CD4-positive, alpha-beta memory T cell (primary cell): Measurements from ENCODE around the gene KCNQ1. TPM values are rescaled to one million over a fixed set of nuclear protein-coding genes. Genes with fewer than 3 reads are reported as not detected.
A peak's percentile ranks its signal among the peaks of the same experiment; 100 is the strongest.

ENCODE experiments used
- CTCF ChIA-PET: fragments of 350-600 bp; sonication (Branson Sonifier 250); formaldehyde crosslinking; loops from one replicate; lab custom pipeline; 2021; ENCODE audit warnings: inconsistent platforms; ENCODE audit not compliant: partially characterized antibody; lab: Charles Lee
- POLR2A ChIA-PET: fragments of 350-600 bp; sonication (Branson Sonifier 250); formaldehyde crosslinking; loops from one replicate; lab custom pipeline; 2021; ENCODE audit not compliant: partially characterized antibody; lab: Charles Lee
- DNase-seq, 5 donors: peaks; one replicate each; pipeline versions ENCODE4 v3.0.0 to v3.0.0-alpha.2; 2020 to 2022; ENCODE audit warnings: mixed read lengths in 1 of 5
- H3K27ac ChIP-seq: one replicate; pipeline ENCODE4 v1.7.0; 2013; ENCODE audit warnings: low read depth, low read length
- H3K27me3 ChIP-seq: 2 replicates; pipeline ENCODE4 v1.7.0; 2013; ENCODE audit warnings: mild to moderate bottlenecking, low read length, moderate library complexity; ENCODE audit not compliant: insufficient read depth
- H3K36me3 ChIP-seq: 2 replicates; pipeline ENCODE4 v1.7.0; 2013; ENCODE audit warnings: mild to moderate bottlenecking, low read length, moderate library complexity; ENCODE audit not compliant: insufficient read depth
- H3K4me1 ChIP-seq: 2 replicates; pipeline ENCODE4 v1.7.0; 2013; ENCODE audit warnings: mild to moderate bottlenecking, low read length, moderate library complexity; ENCODE audit not compliant: insufficient read depth
- H3K4me3 ChIP-seq, 2 donors: one replicate each; pipeline ENCODE4 v1.7.0; 2013; ENCODE audit warnings: low read length in 2 of 2, mild to moderate bottlenecking in 1 of 2
- H3K9me3 ChIP-seq, 2 donors: one replicate each; pipeline ENCODE4 v1.7.0; 2013; ENCODE audit warnings: low read length in 2 of 2, control low read depth in 1 of 2; ENCODE audit not compliant: control insufficient read depth in 1 of 2
- H3K27ac Mint-ChIP-seq, 7 donors: one replicate each; pipeline ENCODE4 v1.8.0; 2020 to 2021; ENCODE audit warnings: mixed read lengths in 7 of 7, mild to moderate bottlenecking in 6 of 7, inconsistent platforms in 3 of 7, moderate library complexity in 3 of 7
- H3K27me3 Mint-ChIP-seq, 2 donors: one replicate each; pipeline ENCODE4 v1.8.0; 2020 to 2021; ENCODE audit warnings: mixed read lengths in 2 of 2
- H3K36me3 Mint-ChIP-seq, 2 donors: one replicate each; pipeline ENCODE4 v1.8.0; 2020 to 2021; ENCODE audit warnings: mixed read lengths in 2 of 2, inconsistent platforms in 1 of 2, mild to moderate bottlenecking in 1 of 2
- H3K4me1 Mint-ChIP-seq, 4 donors: one replicate each; pipeline ENCODE4 v1.8.0; 2020 to 2021; ENCODE audit warnings: mixed read lengths in 4 of 4, mild to moderate bottlenecking in 1 of 4
- H3K4me3 Mint-ChIP-seq, 8 donors: one replicate each; pipeline ENCODE4 v1.8.0; 2020 to 2021; ENCODE audit warnings: mixed read lengths in 8 of 8, mild to moderate bottlenecking in 7 of 8, moderate library complexity in 6 of 8, inconsistent platforms in 3 of 8
- H3K9me3 Mint-ChIP-seq, 8 donors: one replicate each; pipeline ENCODE4 v1.8.0; 2020 to 2021; ENCODE audit warnings: mixed read lengths in 8 of 8, mild to moderate bottlenecking in 5 of 8, inconsistent platforms in 3 of 8, moderate library complexity in 1 of 8
- intact Hi-C: fragments of 100-400 bp; cut with micrococcal nuclease; formaldehyde crosslinking; loops from one replicate; pipeline ENCODE4 v1.15.1; 2023
- polyA plus RNA-seq, 2 donors: library from polyadenylated mRNA; unstranded; fragments of 300-500 nt; fragmentation: Illumina TruSeq; gene quantifications; one replicate each; pipeline ENCODE4 v1.2.3, GENCODE V29; 2021
- total RNA-seq, 2 experiments: library from RNA; stranded (reverse); gene quantifications; one replicate each; pipeline ENCODE4 v1.2.3, GENCODE V29; 2021

Gene KCNQ1
- total and polyA plus RNA-seq, 4 experiments from 2014 or later, result 5.4 to 21.7 (median 21.5) TPM

GRCh38 chr11:2532704-2533586, 88.1 kb downstream of the KCNQ1 start:
- intact Hi-C loops, result loop anchor here (1.0 to 5.0 kb wide), 7 partner anchors 91 to 684 kb away; partner anchors contain the start of gene TRPM5
- peak; percentile 82 to 88 (median 86) for DNase-seq
- no peaks in the 10 kb centered on the region for H3K27me3 Mint-ChIP-seq
- Histone ChIP-seq H3K4me1 (peaks cover 14% of the 10 kb centered on the region), H3K36me3 (no peaks in the 10 kb centered on the region), H3K9me3 (no peaks in the 10 kb centered on the region), H3K27me3 (no peaks in the 10 kb centered on the region), H3K4me3 (no peak overlapping the region), H3K27ac (no peak overlapping the region)
- peak overlapping the region; percentile 27 to 80 (median 72) for H3K4me3 Mint-ChIP-seq
- ChIA-PET POLR2A (interaction anchor here (1.1 to 3.0 kb wide), 7 partner anchors 87 to 559 kb away, joined by 3 to 17 read pairs (median 6); partner anchors contain the start of gene PHLDA2), CTCF (interaction anchor here (0.8 to 6.8 kb wide), 38 partner anchors 10 to 558 kb away, joined by 3 to 303 read pairs (median 4); partner anchors contain the start of genes CDKN1C, PHLDA2, TRPM5 and TSSC4)
- H3K4me1 Mint-ChIP-seq, result peaks cover 6 to 20% (median 14%) of the 10 kb centered on the region in 4 donors
- H3K27ac Mint-ChIP-seq, result peak overlapping the region in 2 of 7 donors; percentile 24 to 37
- peaks cover 0 to 2% of the 10 kb centered on the region in 2 donors for H3K36me3 Mint-ChIP-seq
- peaks cover 0 to 1% (median 0%) of the 10 kb centered on the region in 8 donors for H3K9me3 Mint-ChIP-seq

- POLR2A ChIA-PET, result interaction anchor here (1.1 to 3.0 kb wide), 5 partner anchors 351 to 558 kb away, joined by 3 to 17 read pairs (median 6); partner anchors contain the start of gene PHLDA2
- no peak for DNase-seq
- Mint-ChIP-seq H3K36me3 (peaks cover 0 to 2% of the 10 kb centered on the region in 2 donors), H3K4me3 (no peak overlapping the region), H3K4me1 (peaks cover 4 to 18% (median 11%) of the 10 kb centered on the region in 4 donors), H3K27me3 (no peaks in the 10 kb centered on the region), H3K27ac (no peak overlapping the region), H3K9me3 (peaks cover 0 to 1% (median 0%) of the 10 kb centered on the region in 8 donors)
- no peak overlapping the region for H3K4me3 ChIP-seq
- no peaks in the 10 kb centered on the region for H3K36me3 ChIP-seq
- peaks cover 14% of the 10 kb centered on the region for H3K4me1 ChIP-seq
- intact Hi-C loops, result loop anchor here (1.0 to 5.0 kb wide), 5 partner anchors 91 to 683 kb away; partner anchors contain the start of gene TRPM5
- H3K27ac ChIP-seq, result no peak overlapping the region
- CTCF ChIA-PET, result interaction anchor here (0.8 to 6.8 kb wide), 26 partner anchors 10 to 557 kb away, joined by 3 to 303 read pairs (median 6); partner anchors contain the start of genes CDKN1C, PHLDA2, TRPM5 and TSSC4
- no peaks in the 10 kb centered on the region for H3K27me3 ChIP-seq
- no peaks in the 10 kb centered on the region for H3K9me3 ChIP-seq
Observed at GRCh38 chr11:2533587-2534133, 88.9 kb downstream of the KCNQ1 start.

- Mint-ChIP-seq H3K9me3 (peaks cover 0 to 1% (median 0%) of the 10 kb centered on the region in 8 donors), H3K27ac (no peak overlapping the region), H3K36me3 (peaks cover 0 to 2% of the 10 kb centered on the region in 2 donors), H3K27me3 (no peaks in the 10 kb centered on the region), H3K4me3 (no peak overlapping the region), H3K4me1 (peaks cover 4 to 18% (median 11%) of the 10 kb centered on the region in 4 donors)
- peaks cover 14% of the 10 kb centered on the region for H3K4me1 ChIP-seq
- POLR2A ChIA-PET, result interaction anchor here (1.1 to 3.0 kb wide), 5 partner anchors 354 to 557 kb away, joined by 3 to 17 read pairs (median 6); partner anchors contain the start of gene PHLDA2
- CTCF ChIA-PET, result interaction anchor here (1.1 to 6.8 kb wide), 15 partner anchors 9 to 556 kb away, joined by 3 to 303 read pairs (median 7); partner anchors contain the start of genes CDKN1C and PHLDA2
- H3K9me3 ChIP-seq, result no peaks in the 10 kb centered on the region
- H3K4me3 ChIP-seq, result no peak overlapping the region
- H3K27me3 ChIP-seq, result no peaks in the 10 kb centered on the region
- H3K36me3 ChIP-seq, result no peaks in the 10 kb centered on the region
- intact Hi-C loops, result loop anchor here (5.0 kb wide), 2 partner anchors 92 to 337 kb away; partner anchors contain the start of gene TRPM5
- no peak for DNase-seq
- no peak overlapping the region for H3K27ac ChIP-seq
Observed at GRCh38 chr11:2534134-2534956, 89.5 kb downstream of the KCNQ1 start.

GRCh38 chr11:2534957-2535672, 90.3 kb downstream of the KCNQ1 start:
- H3K4me1 ChIP-seq, result peaks cover 14% of the 10 kb centered on the region
- Mint-ChIP-seq H3K36me3 (peaks cover 0 to 2% of the 10 kb centered on the region in 2 donors), H3K27ac (no peak overlapping the region), H3K4me1 (peaks cover 4 to 18% (median 11%) of the 10 kb centered on the region in 4 donors), H3K9me3 (peaks cover 0 to 1% (median 0%) of the 10 kb centered on the region in 8 donors), H3K27me3 (no peaks in the 10 kb centered on the region), H3K4me3 (no peak overlapping the region)
- H3K9me3 ChIP-seq, result no peaks in the 10 kb centered on the region
- intact Hi-C loops, result loop anchor here (5.0 kb wide), 2 partner anchors 93 to 338 kb away; partner anchors contain the start of gene TRPM5
- no peaks in the 10 kb centered on the region for H3K27me3 ChIP-seq
- POLR2A ChIA-PET, result interaction anchor here (1.1 kb wide), 1 partner anchor 357 kb away, joined by 3 read pairs; no protein-coding TSS in a partner anchor
- no peaks in the 10 kb centered on the region for H3K36me3 ChIP-seq
- DNase-seq, result no peak
- no peak overlapping the region for H3K4me3 ChIP-seq
- no peak overlapping the region for H3K27ac ChIP-seq
- CTCF ChIA-PET, result interaction anchor here (1.1 to 6.8 kb wide), 6 partner anchors 8 to 556 kb away, joined by 3 to 303 read pairs (median 45); partner anchors contain the start of gene CDKN1C

- intact Hi-C loops, result no loop called here
- DNase-seq, result no peak
- CTCF ChIA-PET, result interaction anchor here (1.1 to 6.8 kb wide), 4 partner anchors 352 to 555 kb away, joined by 3 to 303 read pairs (median 43); partner anchors contain the start of gene CDKN1C
Observed at GRCh38 chr11:2535673-2536439, 91.0 kb downstream of the KCNQ1 start.

More at GRCh38 chr11:2535673-2536439, 91.0 kb downstream of the KCNQ1 start:
- H3K27me3 ChIP-seq, result no peaks in the 10 kb centered on the region
- no peaks in the 10 kb centered on the region for H3K9me3 ChIP-seq
- Mint-ChIP-seq H3K27ac (no peak overlapping the region), H3K27me3 (no peaks in the 10 kb centered on the region), H3K36me3 (no peaks in the 10 kb centered on the region), H3K4me3 (no peak overlapping the region), H3K9me3 (peaks cover 0 to 1% (median 0%) of the 10 kb centered on the region in 8 donors), H3K4me1 (peaks cover 6 to 18% (median 11%) of the 10 kb centered on the region in 4 donors)
- H3K4me3 ChIP-seq, result no peak overlapping the region
- POLR2A ChIA-PET, result interaction anchor here (1.1 kb wide), 1 partner anchor 356 kb away, joined by 3 read pairs; no protein-coding TSS in a partner anchor
- H3K36me3 ChIP-seq, result no peaks in the 10 kb centered on the region
- H3K27ac ChIP-seq, result no peak overlapping the region
- peaks cover 14% of the 10 kb centered on the region for H3K4me1 ChIP-seq
